Left forelimb (tissue), 1 donor: ENCODE data around the gene INAFM2.

Experiments
- DNase-seq: peaks from one replicate; pipeline ENCODE4 v3.0.0-alpha.2; 2018; ENCODE audit warnings: low spot score

The INAFM2 gene

DNA sequence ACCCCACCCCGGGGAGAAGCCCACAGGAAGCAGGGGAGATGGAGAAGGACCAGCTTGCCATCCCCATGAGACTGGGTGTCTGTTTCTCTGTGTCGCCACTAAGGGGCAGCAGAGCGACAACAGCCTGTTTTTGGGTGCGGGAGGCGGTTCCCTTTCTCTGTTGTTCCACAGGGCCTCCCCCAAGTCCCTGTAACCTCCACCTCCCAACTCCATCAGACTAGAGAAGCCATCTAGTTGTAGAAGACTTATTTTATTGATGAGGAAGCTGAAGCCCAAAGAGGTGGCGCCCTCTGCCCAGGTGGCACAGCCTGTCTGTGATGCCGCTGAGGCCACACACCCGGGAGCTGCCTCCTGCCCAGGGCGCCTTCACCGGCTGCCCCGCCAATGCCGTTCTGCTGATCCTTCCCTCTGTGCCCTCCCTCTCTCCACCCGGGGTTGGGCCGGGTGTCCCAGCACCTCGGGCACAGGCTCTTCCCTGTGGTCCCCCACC lies 21.2 kb downstream of the INAFM2 start:
- DNase-seq, result no peak

DNA sequence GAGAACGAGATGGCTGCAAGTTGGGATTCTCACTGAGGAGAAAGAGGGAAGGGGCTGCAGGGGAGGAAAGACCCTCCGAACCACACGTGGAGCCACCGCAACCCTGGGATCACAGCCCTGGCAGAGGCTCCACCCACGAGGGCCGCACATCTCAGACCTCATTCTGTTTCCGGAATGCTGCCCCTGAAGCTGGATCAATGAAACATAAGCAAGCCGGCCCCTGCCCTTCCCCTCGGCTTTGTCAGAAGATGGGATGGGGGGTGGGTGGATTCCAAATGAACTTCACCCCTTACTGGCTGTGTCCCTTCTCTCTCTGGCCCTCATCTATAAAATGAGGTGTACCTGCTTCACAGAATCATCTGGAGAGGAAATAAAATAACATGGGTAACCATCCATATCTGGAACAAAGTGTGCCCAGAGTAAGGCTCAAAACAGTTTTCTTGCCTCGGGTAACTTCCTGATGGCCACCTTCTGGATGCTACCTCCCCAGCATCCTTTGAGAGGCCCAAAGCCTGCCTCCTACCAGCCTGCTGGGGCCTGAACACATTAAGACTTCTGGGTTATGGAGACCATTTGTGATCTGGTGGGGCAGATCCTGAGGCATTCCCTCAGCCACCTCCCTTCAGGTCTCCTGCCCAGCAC lies 21.9 kb downstream of the INAFM2 start:
- no peak for DNase-seq

GRCh38 chr15:40345867-40346578 lies 22.5 kb downstream of the INAFM2 start:
- no peak for DNase-seq

GRCh38 chr15:40346579-40347558 lies 23.4 kb downstream of the INAFM2 start:
- no peak for DNase-seq

DNA sequence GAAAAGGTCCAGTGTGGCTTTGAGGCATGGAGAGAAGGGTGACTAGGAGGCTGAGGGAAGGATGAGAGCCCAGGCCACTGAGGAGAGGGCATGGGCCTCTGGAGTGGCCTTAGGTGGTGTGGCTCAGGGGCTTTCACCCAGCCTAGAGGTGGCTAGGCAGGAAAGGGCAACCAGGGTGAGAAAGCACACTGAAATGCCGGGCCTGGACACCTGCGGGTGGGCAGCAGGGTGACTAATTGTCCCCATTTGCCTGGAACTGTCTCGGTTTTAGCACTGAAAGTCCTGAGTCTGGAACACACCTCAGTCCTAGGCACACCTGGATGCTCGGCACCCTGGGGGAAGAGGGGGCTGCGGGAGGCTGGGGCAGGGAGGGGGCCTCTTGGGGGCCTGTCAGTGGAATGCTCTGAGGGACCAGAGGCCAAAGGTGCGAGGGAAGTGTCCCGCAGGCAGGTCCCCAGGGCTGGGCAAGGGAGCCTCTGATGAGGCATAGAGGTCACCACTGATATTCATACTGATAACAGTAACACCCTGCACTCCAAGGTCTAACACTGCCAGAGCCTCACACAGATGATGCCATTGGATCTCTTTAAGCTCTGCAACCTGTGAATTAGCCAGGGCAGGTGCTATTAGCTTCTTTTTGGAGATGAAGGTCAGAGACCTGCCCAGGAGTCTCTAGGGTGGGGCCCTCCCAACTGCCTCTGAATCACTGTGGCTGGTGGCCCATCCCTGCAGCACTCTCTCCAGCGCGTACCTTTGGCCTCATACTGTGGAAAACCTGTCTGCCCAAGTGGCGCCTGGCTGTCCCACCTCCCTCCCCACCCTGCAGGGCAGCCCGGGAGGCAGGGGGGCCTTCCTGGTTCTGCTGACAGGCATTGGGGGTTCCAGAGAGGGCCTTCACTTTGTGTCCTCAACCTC lies 24.3 kb downstream of the INAFM2 start:
- DNase-seq, result no peak

- DNase-seq, result no peak
These were observed 25.0 kb downstream of the INAFM2 start for GRCh38 chr15:40348474-40348870.

GRCh38 chr15:40349163-40349562 lies 25.7 kb downstream of the INAFM2 start:
- DNase-seq, result no peak

- DNase-seq, result no peak
These were observed 28.9 kb downstream of the INAFM2 start for GRCh38 chr15:40352281-40352901.

DNA sequence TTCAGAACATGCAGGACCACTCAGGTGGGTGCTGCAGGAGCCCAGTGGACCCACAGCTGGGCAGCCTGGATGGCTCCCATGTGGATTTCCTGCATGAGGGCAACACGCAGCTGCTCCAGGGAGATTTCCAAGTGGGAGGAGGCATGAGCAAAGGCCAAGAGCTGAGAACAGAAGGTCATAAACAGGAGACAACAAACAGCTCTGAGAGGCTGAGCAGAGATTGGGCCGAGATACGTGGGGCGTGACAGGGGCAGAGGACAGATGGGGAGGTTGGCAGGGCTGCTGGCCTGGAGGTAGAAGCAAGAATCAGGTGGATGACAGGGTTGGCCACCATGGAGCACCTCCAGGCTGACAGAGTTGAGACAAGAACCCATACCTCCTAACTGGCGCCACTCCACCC lies 30.2 kb downstream of the INAFM2 start:
- no peak for DNase-seq

- DNase-seq, result no peak
These were observed 31.1 kb downstream of the INAFM2 start for GRCh38 chr15:40354408-40355171.

GRCh38 chr15:40355976-40356585 lies 32.6 kb downstream of the INAFM2 start:
- no peak for DNase-seq

GRCh38 chr15:40357246-40357645 lies 33.8 kb downstream of the INAFM2 start:
- DNase-seq, result no peak

DNA sequence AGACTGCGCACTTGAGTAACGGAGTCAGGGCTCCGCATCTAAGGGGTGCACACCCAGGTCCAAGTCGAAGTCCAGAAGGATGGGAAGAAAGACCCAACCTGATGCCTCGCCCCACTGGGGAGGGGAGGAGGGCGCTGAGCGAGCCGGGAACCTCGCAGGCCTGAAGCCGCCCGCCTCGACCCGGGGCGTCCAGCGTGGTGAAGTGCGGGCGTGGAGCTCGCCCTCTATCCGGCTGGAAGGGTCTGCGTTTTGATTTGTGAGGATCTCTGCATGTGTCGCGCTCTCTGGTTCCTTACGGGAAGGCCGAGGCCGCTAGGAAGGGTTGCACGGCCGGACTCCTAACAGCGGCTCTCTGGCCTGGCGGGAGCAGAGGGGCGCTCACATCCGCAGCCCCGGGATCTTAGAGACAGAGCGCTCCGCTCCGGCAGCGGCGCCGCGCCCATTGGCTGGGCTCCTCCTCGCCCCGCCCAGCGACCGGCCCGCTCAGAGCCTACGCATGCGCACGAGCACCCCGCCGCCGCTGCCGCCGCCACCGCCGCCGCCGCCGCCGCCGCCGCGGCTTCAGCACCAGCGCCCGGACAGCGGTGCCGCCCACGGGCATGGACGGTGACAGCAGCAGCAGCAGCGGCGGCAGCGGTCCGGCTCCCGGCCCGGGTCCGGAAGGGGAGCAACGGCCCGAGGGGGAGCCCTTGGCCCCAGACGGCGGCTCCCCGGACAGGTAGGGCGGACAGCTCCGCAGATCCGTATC lies 34.4 kb downstream of the INAFM2 start, which contains the start of gene DISP2:
Gene DISP2 (plus strand): TSS at position 497 of the 748 bp plus-strand sequence. CDS start 103 bp downstream, at position 600.
- DNase-seq, result peak; percentile 97

DNA sequence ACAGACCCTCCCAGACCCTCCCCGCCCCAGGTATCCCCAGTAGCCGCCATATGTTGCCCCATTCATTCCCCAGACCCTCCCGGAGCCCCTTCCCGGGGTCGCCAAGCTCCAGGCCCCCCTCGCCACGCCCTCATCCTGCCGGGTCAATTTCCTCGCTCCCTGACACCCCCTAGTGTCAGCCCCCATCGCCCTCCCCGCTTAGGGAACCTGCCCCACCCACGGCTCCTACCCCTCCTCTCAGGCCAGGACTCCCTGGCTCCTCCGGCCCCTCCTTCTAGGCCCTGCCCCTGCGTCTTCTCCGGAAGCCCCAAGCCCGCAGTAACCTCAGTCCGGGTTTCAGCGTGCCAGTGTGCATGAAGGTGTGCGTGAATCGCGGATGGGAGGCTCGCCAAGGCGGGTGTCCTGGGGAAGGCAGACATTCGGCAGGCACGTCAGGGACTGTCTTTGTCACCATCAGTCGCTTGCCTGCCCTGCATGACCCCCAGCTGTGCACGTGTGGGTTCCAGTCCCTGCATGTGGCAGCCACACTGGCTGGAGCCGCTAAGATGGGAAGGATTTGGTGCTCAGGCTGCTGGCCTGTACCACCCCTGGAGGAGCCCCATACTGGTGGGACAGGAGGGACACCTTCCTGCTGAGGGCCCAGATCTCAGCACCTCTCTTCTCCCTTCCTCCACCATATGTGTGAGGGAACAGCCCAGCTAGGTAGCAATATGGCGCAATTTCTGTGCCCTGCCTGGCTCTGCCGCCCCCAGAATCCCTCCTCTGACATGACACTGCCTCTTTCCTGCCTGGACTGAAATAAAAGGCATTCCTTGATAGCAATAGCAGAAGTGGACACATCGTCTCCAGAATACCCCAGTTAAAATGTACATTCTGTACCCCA lies 35.2 kb downstream of the INAFM2 start:
- no peak for DNase-seq

GRCh38 chr15:40360015-40360414 lies 36.5 kb downstream of the INAFM2 start:
- DNase-seq, result no peak

DNA sequence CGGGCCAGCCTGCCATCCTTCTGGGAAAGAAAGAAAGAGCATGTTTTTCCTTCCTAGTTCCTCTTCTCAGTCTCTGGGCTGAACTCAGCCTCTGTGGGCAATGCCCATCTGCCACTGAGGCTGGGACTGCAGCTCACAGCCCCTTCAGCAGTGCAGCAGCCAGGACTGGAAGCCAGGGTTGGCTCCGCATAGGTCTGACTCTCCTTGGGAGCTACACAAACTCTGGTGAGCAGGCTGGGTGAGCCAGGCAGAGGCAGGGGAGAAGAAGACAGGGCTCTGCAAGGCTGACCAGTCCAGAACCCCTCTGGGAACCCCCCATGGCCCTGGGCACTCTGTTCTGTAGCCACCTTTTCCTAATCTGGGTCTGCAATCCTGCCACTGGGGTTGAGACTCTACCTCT lies 38.1 kb downstream of the INAFM2 start:
- no peak for DNase-seq

- no peak for DNase-seq
These were observed 40.1 kb downstream of the INAFM2 start for GRCh38 chr15:40363611-40364010.

DNA sequence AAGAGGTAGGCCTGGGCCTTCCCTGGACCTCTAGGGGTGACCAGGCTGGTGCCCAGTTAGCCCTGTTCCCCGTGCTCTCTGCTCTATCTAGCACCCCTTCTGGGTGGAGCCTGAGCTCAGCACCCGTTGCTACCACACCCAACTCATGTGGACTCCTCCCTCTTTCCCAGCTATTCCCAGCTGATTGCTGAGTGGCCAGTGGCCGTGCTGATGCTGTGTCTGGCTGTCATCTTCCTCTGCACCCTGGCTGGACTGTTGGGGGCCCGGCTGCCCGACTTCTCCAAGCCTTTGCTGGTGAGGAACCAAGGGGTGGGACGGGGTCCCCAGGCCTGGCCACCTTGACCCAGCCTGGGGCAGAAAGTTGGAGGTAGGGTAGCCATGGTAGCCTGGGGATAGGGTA lies 40.8 kb downstream of the INAFM2 start:
- DNase-seq, result peak; percentile 51
